GM21423 (cell line): Measurements from ENCODE around the gene SHANK1.

ENCODE experiments used
- ATAC-seq: cut with Tn5 transposase; IDR thresholded peaks from one replicate; pipeline ENCODE4 v1.9.1; 2021; ENCODE audit warnings: mild to moderate bottlenecking, moderate library complexity; ENCODE audit not compliant: unreplicated experiment

SHANK1 gene

GRCh38 chr19:50693064-50693975 lies 26.3 kb downstream of the SHANK1 start:
- no peak for ATAC-seq

DNA sequence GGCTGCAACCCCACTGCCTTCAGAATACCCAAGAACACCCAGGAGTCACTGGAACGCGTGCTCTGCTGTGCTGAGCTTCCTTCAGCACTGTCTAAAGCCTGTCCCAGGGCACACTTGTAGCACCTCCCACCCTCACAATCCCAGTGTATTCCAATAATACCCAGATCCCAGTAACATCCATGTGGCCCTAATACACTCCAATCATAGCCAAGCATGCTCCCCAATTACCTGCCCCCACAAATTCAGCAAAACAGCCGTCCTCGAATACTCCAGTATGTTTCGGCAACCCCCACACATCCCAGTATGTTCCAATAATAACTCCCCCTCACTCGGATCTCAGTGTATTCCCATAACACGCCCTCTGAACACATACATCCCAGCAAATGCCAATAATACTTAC lies 29.2 kb downstream of the SHANK1 start:
- ATAC-seq: no peak

DNA sequence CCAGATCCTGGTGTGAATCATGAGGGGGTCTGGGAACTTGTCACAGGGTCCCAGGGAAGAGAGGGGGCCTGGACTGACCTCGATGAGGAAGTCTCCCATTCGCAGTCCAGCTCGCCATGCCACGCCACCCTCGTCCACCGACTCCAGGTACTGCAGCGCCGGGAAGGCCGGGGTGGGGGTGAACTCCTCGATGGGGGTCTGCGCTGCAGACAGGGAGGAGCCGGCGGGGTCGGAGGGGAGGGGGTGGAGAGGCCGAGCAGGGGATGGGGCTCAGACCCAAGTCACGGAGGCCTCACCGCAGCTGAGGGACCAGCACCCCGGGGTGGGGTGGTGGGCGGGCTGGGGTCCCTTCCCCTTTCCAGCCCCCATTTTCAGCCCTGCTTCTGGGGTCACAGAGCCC lies 30.8 kb downstream of the SHANK1 start:
- no peak for ATAC-seq

DNA sequence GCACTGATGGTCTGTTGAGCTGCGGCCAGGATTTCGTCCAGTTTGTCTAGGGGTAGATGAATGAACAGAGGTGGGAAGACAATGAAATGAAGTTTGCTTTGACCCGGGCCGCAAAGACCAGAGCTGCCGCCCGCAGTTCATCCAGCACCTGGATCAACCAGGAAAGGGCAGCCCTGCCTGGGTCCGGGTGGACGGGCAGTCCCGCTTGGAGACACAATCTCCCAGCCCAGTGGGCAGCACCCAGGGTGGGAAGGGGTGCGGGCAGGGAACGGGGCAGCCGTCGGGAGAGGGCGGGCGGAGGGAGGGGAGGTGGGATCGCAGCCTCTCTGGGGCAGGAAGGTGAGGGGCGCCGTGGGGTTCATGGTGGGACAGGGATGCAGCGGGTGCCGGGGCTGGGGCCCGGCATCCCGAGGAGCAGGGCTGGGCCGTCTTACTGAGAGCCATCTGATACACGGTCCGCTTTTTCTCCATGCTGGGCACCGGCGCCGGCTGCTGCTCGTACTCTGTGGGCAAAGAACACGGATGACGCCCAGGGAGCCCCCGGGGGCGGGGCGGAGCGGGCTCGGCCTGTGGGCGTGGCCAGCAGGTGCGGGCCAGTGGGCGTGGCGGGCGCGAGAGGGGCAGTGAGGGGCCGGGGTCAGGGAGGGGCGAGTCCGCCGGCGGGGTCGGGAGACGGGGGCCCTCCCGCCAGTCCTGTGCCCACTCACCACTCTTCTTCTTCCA lies 33.1 kb downstream of the SHANK1 start:
- ATAC-seq: no peak

GRCh38 chr19:50679177-50680125 lies 40.2 kb downstream of the SHANK1 start:
- peak; percentile 68 for ATAC-seq

DNA sequence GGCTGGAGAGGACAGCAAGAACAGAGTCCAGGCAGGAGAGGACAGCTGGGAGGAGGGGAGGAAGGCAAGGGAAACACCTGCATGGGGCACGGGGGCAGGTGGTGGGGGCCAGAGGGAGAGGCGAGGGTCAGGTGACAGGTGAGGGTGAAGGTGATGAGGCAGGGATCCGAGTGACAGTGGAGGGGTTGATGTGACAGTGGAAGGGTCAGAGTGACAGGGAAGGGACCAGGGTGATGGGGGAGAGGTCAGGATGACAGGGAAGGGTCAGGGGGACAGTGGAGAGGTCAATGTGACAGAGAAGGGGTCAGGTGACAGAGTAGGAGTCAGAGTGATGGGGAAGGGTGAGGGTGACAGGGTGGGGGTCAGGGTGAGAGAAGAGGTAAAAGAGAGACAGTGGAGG lies 41.3 kb downstream of the SHANK1 start:
- no peak for ATAC-seq

- ATAC-seq: no peak
Measured at GRCh38 chr19:50677636-50678035, 42.0 kb downstream of the SHANK1 start.

DNA sequence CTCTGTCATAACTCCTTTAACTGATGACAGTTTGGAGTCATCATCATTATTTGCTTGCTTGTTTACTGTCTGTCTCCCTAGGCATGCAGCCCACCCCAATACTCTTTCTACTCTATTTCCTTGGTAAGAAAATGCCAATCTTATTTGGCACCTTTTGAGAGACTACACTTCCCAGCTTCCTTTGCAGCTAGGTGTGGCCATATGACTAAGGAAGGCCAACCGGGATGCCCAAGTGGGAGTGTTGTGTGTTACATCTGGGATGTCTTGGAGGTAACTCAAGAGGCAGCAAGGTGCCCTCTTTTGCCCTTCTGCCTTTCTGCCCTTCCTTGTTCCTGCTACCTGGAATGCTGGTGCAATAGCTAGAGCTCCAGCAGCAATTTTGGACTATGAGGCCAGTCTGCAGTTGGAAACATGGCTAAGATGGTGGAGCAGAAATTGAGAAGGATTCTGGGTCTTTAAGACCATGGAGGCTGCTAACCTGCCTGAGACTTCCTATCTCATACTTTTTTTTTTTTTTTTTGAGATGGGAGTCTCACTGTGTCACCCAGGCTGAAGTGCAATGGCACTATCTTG lies 42.9 kb downstream of the SHANK1 start:
- ATAC-seq: no peak

GRCh38 chr19:50673118-50673517 lies 46.5 kb downstream of the SHANK1 start:
- no peak for ATAC-seq

DNA sequence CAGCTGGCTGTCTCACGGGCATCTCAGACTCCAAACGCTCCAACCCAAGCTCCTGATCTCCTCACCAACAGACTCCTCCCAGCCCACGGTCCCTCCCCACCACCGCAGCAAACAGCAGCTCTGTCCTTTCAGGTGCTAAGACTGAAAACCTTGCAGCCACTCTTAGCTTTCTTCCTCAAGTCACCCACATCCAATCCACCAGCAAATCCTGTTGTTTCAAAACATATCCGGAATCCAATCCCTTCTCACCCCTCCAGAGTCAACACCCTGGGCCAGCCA lies 49.6 kb downstream of the SHANK1 start:
- ATAC-seq: no peak

DNA sequence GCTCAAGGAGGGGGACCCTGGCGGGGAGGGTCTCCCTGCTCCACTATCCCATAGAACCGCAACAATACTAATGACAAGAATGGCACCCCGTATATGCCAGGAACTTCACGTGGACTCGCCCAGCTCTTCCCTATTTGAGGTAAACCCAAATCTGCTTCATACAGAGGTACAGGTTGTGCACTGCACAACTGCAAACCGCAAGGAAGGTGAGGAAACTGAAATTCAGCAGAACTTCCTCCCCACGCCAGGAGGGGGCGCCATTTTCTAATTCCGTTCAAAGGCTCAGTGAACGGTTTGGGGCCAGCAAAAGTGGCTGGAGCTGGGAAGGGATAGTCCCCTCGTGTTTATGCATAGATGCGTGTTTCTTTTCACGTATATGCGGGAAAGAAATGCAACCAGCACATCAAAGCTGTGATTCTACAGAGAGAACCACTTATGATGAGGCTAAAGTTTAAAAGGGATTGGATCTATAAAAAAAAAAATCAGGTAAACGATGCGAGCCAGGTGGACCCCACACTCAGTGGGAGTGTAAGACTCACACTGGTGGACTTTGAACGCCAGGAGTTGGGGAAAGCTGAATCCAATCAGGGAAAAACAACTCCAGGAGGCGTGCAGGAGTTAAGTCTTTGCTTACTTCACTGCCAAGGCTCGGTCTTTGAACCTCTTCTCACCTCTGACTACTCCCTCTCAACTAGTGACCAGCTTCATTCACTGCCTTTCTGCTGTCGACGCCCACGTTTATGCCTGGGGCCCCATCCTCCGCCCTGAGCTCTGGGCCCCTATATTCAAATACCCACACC lies 50.1 kb downstream of the SHANK1 start:
- ATAC-seq: no peak

DNA sequence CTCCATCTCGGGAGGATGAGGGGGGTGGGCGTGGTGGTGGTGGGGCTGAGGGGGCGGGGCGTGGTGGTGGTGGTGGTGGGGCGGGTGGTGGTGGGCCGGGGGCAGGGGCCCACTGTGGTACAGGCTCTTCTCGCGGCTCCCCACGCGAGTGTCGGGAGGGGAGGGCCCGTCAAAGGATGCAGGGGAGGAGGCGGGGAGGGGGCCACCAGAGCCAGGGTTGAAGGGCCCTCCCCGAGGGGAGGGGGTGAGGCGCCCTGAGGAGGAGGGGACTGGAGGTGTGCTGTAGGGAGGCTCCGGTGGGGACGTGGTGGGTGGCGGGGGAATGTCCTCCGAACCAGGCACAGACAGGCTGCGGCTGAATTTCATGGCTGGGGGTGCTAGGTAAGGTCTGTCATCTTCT lies 50.7 kb downstream of the SHANK1 start:
- no peak for ATAC-seq

DNA sequence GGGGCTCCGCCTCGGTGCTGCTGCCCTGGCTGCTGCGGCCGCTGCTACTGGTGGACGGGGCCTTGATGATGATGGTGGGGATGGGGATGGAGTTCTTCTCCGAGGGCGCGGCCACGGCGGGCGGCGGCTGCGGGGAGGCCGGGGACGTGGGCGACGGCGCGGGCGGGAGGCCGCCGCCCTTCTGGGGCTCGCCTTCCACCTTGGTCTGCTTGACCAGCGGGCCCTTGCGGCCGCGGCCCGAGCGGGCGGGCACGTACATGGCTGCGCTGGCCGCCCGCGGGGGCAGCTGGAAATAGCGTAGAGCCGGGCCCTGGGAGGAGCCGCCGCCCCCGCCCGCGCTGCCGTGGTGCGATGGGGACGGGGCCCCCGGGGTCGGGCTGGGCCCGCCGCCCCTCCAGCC lies 51.2 kb downstream of the SHANK1 start:
- no peak for ATAC-seq

- no peak for ATAC-seq
Measured at GRCh38 chr19:50667759-50668231, 51.8 kb downstream of the SHANK1 start.

GRCh38 chr19:50667177-50667758 lies 52.3 kb downstream of the SHANK1 start:
- ATAC-seq: no peak

DNA sequence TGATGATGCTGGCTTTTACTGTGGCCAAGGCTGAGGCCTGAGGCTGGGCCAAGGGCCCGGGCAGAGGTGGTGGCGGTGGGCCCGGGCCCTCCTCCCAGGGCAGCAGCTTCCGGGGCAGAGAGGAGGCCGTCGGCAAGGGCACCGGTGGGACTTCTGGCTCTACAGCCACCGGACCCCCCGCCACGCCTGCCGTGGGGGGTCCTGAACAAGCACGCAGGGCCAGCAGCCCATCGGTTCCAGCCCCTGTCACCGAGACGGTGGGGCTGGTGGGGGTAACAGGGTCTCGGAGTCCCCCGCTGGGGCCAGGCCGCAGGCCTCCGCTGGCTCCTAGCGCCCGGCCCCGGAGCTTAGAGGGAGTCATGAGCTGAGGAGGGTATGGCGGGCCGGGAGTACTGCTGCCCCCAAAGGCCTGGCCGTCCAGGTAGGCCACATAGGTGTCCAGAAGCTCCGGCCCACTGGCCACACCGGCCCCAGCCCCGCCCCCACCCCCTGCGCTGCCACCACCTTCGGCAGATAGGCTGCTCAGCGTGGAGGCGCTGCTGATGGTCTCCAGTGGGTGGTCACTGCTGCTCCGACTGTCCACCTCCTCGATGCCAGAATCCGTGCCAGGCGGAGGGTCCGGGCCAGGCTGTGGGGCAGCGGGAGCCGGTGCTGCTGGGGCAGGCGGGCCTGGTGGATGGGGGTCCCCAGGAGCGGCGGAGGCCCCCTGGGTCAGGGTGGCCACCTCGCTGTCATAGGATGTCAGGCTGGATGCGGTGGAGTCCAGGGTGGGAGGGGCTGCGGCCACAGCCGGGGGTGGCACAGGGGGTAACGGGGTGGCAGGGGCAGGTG lies 53.0 kb downstream of the SHANK1 start:
- no peak for ATAC-seq

GRCh38 chr19:50664204-50664603 lies 55.4 kb downstream of the SHANK1 start:
- ATAC-seq: no peak

- no peak for ATAC-seq
Measured at GRCh38 chr19:50663482-50663790, 56.2 kb downstream of the SHANK1 start.
